NCI-H1092 treated with DMSO at 0.1 percent for 48 hours (cell line): ENCODE data around the gene C10orf71.

Experiments used
- DNase-seq: peaks from one replicate; lab custom pipeline; 2025; lab: John Stamatoyannopoulos, UW

The C10orf71 gene

DNA sequence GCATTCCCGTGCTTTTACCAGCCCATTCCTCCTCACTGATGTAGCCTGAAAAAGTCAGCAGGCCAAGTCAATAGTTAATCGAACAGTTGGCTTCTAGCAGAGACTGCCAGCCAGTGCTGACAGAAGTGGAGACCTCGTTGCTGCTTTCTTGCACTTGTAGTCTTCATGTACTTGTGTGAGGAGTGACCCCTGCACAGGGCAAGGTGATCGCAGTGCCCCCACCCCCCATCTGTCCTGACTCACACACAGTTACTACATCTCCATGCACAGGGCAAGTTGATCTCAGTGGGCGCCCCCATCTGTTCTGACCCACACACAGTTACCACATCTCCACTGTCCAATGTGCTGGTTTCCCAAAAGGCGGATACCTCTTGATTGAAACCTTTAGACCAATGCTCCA lies 34.2 kb downstream of the C10orf71 start:
- no peak for DNase-seq

DNA sequence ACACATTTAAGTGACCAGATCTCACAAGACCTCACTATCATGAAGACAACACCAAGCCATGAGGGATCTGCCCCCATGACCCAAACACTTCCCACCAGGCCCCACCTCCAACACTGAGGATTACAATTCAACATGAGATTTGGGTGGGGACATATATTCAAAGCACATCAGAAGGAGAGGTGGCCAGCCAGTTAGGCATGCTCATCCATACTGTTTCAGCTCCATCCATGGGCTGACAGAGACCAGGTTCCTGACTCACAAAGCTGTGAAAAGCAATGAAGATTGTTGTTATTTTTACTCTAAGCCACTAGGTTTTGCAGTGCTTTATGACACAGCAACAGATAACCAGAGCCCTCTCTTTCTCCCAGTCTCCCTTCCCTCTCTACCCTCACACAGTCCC lies 36.0 kb downstream of the C10orf71 start:
- DNase-seq, result no peak

- DNase-seq, result no peak
Observed at GRCh38 chr10:49335364-49335972, 36.5 kb downstream of the C10orf71 start.

- no peak for DNase-seq
Observed at GRCh38 chr10:49338604-49339003, 39.6 kb downstream of the C10orf71 start.

DNA sequence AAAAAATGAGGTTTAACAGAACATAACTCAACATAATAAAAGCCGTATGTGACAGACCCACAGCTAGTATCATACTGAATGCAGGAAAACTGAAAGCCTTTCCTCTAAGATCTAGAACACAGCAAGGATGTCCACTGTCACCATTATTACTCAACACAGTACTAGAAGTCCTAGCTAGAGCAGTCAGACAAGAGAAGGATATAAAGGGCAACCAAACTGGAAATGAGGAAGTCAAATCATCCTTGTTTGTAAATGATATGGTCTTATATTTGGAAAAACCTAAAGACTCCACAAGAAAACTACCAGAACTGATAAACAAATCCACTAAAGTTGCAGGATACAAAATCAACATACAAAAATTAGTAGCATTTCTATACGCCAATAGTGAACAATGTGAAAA lies 45.9 kb downstream of the C10orf71 start:
- no peak for DNase-seq

- no peak for DNase-seq
Observed at GRCh38 chr10:49347342-49347741, 48.4 kb downstream of the C10orf71 start.

- DNase-seq, result no peak
Observed at GRCh38 chr10:49347827-49348226, 48.9 kb downstream of the C10orf71 start.

- DNase-seq, result no peak
Observed at GRCh38 chr10:49348593-49348992, 49.6 kb downstream of the C10orf71 start.

- no peak for DNase-seq
Observed at GRCh38 chr10:49349390-49349789, 50.4 kb downstream of the C10orf71 start.

DNA sequence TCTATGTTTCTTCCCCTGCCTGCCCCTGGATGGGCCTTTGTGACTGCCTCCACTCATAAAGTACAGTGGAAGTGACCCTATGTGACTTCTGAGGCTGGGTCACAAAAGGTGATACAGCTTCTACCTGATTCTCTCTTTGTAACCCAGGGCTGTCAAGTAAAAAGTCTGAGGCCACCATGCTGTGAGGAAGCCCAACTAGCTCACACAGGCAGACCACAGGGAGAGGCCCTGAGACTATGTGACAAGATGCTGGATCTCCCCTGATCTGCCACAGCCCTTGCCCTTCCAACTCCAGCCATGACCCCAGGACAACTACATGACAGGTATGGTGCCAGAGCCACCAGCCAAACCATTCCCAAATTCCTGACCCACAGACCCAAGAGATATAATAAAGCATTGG lies 51.2 kb downstream of the C10orf71 start:
- no peak for DNase-seq

DNA sequence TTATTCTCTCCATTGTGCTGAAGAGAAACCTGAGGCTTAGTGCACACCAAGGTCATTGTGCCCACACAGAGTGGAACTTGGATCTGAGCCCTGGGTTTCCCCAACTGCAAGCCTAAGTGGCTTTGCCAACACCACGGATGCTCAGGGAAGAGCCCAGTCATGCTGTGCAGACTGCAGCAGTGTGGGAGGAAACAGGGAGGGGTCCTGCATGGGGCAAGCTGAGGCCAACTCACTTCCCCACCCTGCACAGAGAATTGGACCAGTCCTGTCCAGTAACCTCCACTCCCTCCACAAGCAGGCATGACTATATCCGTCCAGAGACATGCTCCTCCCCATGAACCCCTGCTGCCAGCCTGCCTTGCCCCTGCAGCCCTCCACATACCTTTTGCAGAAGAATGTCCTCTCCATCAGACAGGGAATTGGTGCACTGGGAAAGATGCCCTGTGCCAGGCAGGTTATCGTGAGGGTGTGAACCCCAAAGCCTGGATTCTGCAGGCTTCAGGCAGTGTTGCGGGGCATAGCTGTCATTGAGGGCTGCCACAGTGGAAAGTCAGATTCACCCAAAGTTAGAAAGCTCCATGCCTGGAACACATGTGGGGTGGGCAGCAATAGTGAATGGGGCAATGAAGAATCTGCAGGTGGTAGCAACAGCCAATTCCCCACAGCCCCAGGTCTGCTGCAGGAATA lies 52.0 kb downstream of the C10orf71 start:
- DNase-seq, result peak; percentile 9

DNA sequence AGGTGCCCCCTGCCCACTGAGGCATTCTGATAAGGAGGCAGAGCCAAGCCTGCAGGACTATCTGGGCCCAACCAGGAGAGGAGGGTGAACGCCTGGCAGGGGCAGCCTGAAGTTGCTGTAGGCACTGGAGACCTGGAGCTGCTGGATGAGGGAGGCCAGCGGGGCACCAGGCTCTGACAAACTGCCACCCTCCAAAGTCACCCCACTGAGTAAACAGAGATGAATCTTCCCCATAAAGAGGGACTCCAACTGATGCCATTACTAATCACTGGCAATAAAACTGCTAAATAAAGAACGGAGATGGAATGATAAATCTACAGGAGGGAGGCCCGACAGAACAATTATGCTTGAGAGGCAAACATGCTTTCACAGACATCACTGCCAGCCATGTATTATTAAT lies 52.7 kb downstream of the C10orf71 start:
- DNase-seq, result no peak

DNA sequence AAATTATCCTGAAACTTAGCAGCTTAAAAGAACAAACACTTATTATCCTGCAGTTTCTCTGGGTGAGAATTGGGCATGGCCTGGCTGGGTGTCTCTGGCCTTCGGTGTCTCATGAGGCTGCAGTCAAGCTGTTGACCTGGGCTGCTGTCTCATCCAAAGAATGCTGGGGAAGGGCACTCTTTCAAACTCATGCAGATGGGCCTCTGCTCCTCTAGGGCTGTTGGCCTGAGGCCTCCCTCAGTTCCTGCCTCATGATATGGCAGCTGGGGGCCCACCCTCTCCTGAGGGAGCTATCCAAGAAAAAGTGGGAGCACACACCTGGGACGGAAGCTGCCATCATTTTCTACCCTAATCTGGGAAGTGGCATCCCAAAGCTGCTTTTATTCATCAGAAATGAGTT lies 53.4 kb downstream of the C10orf71 start:
- no peak for DNase-seq

GRCh38 chr10:49353026-49353894 lies 54.3 kb downstream of the C10orf71 start:
- DNase-seq, result no peak

- DNase-seq, result no peak
Observed at GRCh38 chr10:49353895-49354566, 55.1 kb downstream of the C10orf71 start.

DNA sequence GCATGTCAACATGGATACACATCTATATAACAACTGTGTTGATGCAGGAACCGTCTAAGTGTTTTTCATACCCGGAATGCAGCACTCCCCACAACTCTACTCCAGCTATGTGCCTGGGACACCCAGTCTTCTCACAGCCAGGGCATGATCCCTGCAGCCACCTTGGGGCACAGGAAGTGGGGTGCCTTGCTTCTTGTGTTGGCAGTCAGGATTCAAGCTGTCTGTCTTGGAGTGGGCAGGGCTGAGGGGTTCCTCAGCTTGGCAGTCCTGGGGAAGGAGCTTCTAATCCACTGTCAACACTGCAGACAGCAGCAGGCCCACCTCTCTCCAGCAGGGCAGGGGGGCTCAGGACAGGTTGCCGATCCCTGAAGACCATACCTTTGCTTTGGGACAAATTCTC lies 55.6 kb downstream of the C10orf71 start:
- no peak for DNase-seq

- no peak for DNase-seq
Observed at GRCh38 chr10:49355221-49355620, 56.3 kb downstream of the C10orf71 start.

DNA sequence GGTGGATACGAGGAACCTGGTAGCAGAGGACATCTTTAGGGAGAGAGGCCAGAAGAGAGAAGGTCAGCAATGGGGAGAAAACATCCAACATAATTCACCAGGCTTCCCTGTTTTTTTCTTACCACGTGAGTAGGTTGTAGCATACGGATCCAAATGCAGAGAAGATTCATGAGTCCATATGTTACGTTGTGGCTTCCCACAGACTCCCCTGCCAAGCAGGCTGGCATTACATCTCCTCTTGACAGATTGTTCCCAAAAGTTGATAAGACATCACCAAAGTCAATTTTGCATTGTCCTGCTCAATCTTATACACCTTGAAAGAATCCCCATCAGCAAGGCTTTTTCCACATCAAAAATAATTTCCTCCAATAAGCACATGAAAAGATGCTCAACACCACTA lies 57.2 kb downstream of the C10orf71 start:
- DNase-seq, result no peak

- DNase-seq, result no peak
Observed at GRCh38 chr10:49356944-49357343, 58.0 kb downstream of the C10orf71 start.

DNA sequence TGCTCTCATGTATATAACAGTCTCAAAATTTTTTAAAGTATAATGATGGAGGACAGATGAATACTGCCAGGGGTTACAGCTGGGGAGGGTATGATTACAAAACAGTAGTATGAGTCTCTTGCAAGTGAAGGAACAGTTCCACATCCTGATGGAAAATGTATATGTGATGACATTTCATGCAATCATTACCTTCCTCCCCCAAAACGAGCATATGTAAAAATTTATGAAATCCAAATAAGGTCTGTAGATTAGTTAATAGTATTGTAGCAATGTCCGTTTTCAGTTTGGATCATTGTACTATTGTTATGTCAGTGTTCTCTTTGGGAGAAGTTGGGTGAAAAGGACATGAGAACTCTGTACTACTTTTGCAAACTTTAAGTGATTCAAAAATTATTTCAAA lies 58.9 kb downstream of the C10orf71 start:
- DNase-seq, result no peak

DNA sequence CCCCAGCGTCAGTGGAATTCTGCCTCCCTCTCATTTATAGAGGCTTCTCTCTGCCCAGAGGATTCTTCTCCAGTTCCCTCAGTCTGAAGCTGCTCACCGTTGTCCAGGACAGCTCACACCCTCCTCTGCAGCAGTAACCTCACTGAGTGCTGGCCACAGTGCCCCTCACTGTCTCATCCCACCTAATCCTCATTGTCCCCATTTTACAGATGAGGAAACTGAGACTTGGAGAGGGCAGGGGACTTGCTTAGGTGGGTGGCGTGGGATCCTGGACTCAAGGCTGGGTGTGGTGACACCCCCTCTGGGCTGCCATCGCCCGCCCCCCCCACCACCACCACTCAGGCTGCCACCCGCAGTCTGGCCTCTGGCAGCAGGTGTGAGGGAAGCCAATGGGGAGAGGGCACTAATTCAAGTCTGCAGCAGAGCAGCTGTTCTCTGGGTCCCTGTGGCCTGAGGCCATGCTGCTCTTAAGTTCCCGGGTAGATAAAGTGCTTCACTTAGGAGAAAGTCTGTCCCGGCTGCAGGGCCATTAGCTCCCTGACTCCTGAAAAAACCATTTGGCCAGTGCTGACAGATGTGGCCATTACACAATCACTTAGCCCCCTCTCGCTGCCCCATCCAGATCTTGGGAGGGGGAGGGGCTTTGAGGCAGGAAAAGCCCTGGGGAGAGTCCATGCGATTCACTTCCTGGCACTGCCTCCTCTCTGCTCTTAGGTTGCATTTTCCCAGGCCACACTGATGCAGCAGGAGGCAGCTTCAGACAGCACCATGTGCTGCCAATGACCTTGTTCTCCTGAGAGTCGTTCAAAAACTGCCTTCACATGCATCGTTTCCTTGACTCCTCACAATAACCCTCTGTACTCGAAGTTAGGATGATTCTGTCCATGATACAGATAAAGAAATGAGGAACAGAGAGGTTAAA lies 60.6 kb downstream of the C10orf71 start:
- peak; percentile 43 for DNase-seq
